Measurements from ENCODE around the gene GARNL3. TPM values are rescaled to one million over a fixed set of nuclear protein-coding genes. Genes with fewer than 3 reads are reported as not detected.
A peak's percentile ranks its signal among the peaks of the same experiment; 100 is the strongest.

GARNL3 gene
- total and polyA plus RNA-seq, 8 donors, result 2.3 to 7.1 (median 3.4) TPM

- DNase-seq, result peak in 1 of 6 donors; percentile 62
- WGBS, 2 donors, result 75 to 83% methylated on average over 12 of the region's 12 CpGs
- no peak for FAIRE-seq
- Histone ChIP-seq H3K4me3 (no peak overlapping the region), H3K36me3 (no peaks in the 10 kb centered on the region), H3K27ac (no peak overlapping the region), H3K27me3 (no peaks in the 10 kb centered on the region), H3K4me1 (peaks cover 0 to 15% (median 0%) of the 10 kb centered on the region in 3 donors), H3K9me3 (no peaks in the 10 kb centered on the region)
- peak in 2 of 4 donors; percentile 36 for ATAC-seq
- intact Hi-C loops (cut with DNase I), result no loop called here
- TF ChIP-seq CTCF (IDR thresholded peaks at IDR 0.05), result no peak
These were observed 153.5 kb downstream of the GARNL3 start for GRCh38 chr9:127418037-127418471.

- H3K9me3 ChIP-seq, result no peaks in the 10 kb centered on the region
- peaks cover 0 to 16% (median 0%) of the 10 kb centered on the region in 3 donors for H3K4me1 ChIP-seq
- intact Hi-C loops (cut with DNase I), result no loop called here
- no peaks in the 10 kb centered on the region for H3K36me3 ChIP-seq
- TF ChIP-seq CTCF (IDR thresholded peaks at IDR 0.05), result no peak
- FAIRE-seq (no peak), DNase-seq (no peak), ATAC-seq (no peak)
- 90 to 93% methylated on average over 6 of the region's 6 CpGs for WGBS, 2 donors
- no peaks in the 10 kb centered on the region for H3K27me3 ChIP-seq
- H3K27ac ChIP-seq, result no peak overlapping the region
- H3K4me3 ChIP-seq, result peak overlapping the region in 1 of 4 donors; percentile 18
These were observed 154.8 kb downstream of the GARNL3 start for GRCh38 chr9:127419348-127419747.

GRCh38 chr9:127421057-127421456 is 156.5 kb downstream of the GARNL3 start:
- peaks cover 0 to 26% (median 0%) of the 10 kb centered on the region in 3 donors for H3K4me1 ChIP-seq
- ATAC-seq (no peak), DNase-seq (peak in 1 of 6 donors; percentile 44), FAIRE-seq (no peak)
- intact Hi-C loops (cut with DNase I), result no loop called here
- H3K27ac ChIP-seq, result no peak overlapping the region
- H3K36me3 ChIP-seq, result no peaks in the 10 kb centered on the region
- no peaks in the 10 kb centered on the region for H3K9me3 ChIP-seq
- TF ChIP-seq CTCF (IDR thresholded peaks at IDR 0.05), result no peak
- H3K4me3 ChIP-seq, result no peak overlapping the region
- H3K27me3 ChIP-seq, result no peaks in the 10 kb centered on the region
- WGBS, 2 donors, result 39 to 55% methylated on average over 5 to 7 of the region's 7 CpGs

- H3K36me3 ChIP-seq, result no peaks in the 10 kb centered on the region
- no peak for TF ChIP-seq CTCF (IDR thresholded peaks at IDR 0.05)
- peak overlapping the region in 1 of 4 donors; percentile 87 for H3K4me3 ChIP-seq
- 83 to 91% methylated on average over 8 to 10 of the region's 10 CpGs for WGBS, 2 donors
- no peak for ATAC-seq
- H3K27ac ChIP-seq, result no peak overlapping the region
- FAIRE-seq, result no peak
- no peak for DNase-seq
- intact Hi-C loops (cut with DNase I), result no loop called here
- no peaks in the 10 kb centered on the region for H3K9me3 ChIP-seq
- peaks cover 0 to 26% (median 0%) of the 10 kb centered on the region in 3 donors for H3K4me1 ChIP-seq
- no peaks in the 10 kb centered on the region for H3K27me3 ChIP-seq
These were observed 157.7 kb downstream of the GARNL3 start for GRCh38 chr9:127422133-127422782.

- ATAC-seq (no peak), FAIRE-seq (no peak), DNase-seq (no peak)
- 37 to 42% methylated on average over 6 of the region's 6 CpGs for WGBS, 2 donors
- H3K27me3 ChIP-seq, result no peaks in the 10 kb centered on the region
- H3K4me3 ChIP-seq, result peak overlapping the region in 2 of 4 donors; percentile 87 to 88
- TF ChIP-seq CTCF (IDR thresholded peaks at IDR 0.05), result no peak
- intact Hi-C loops (cut with DNase I), result no loop called here
- H3K4me1 ChIP-seq, result peaks cover 0 to 26% (median 0%) of the 10 kb centered on the region in 3 donors
- no peaks in the 10 kb centered on the region for H3K36me3 ChIP-seq
- H3K27ac ChIP-seq, result no peak overlapping the region
- H3K9me3 ChIP-seq, result no peaks in the 10 kb centered on the region
These were observed 158.2 kb downstream of the GARNL3 start for GRCh38 chr9:127422787-127423186.

All from pancreas (tissue), 10 donors.